Lower lobe of right lung (tissue), 2 donors: ENCODE results near the gene SEMA6D. TPM values are rescaled to one million over a fixed set of nuclear protein-coding genes. Genes with fewer than 3 reads are reported as not detected.

Experiments used
- ATAC-seq, 2 donors: fragments of 200-7000 bp; cut with Tn5 transposase; one replicate each; pipeline ENCODE4 v1.9.1; 2020 to 2022; ENCODE audit warnings: mild to moderate bottlenecking in 2 of 2, moderate library complexity in 2 of 2
- DNase-seq: peaks from one replicate; pipeline ENCODE4 v3.0.0-alpha.2; 2020
- H3K27ac ChIP-seq: fragments of 200-600 bp; one replicate; pipeline ENCODE4 v1.8.0; 2022
- H3K27me3 ChIP-seq: fragments of 200-600 bp; one replicate; pipeline ENCODE4 v1.8.0; 2022; ENCODE audit warnings: low read depth
- H3K36me3 ChIP-seq: fragments of 200-600 bp; one replicate; pipeline ENCODE4 v1.8.0; 2022; ENCODE audit warnings: mild to moderate bottlenecking
- H3K4me1 ChIP-seq: fragments of 200-600 bp; one replicate; pipeline ENCODE4 v1.8.0; 2022
- H3K4me3 ChIP-seq: fragments of 200-600 bp; one replicate; pipeline ENCODE4 v1.8.0; 2022; ENCODE audit warnings: mild to moderate bottlenecking
- H3K9me3 ChIP-seq: fragments of 200-600 bp; one replicate; pipeline ENCODE4 v1.8.0; 2022
- CTCF ChIP-seq: fragments of 200-600 bp; IDR thresholded peaks from one replicate; pipeline ENCODE4 v1.8.0; 2022; ENCODE audit warnings: antibody characterized with exemption, mild to moderate bottlenecking
- intact Hi-C: fragments of 100-400 bp; cut with DNase I; formaldehyde crosslinking; loops from one replicate; pipeline ENCODE4 v1.11.0; 2022
- total RNA-seq: library from RNA; stranded (reverse); fragmentation: NEBNext Ultra II Directional; extraction: Animal tissue kit (Norgen Biotek cat#: 25700); gene quantifications from one replicate; pipeline ENCODE4 v1.2.1, GENCODE V29; 2021
- donor health status: DM: no; HTN: yes; CAD: no; lungs with severe emphysema.

SEMA6D gene
- total RNA-seq, 1 donor from 2014 or later = 10.2 TPM

- DNase-seq (no peak), ATAC-seq (no peak)
- no peak for TF ChIP-seq CTCF
- Histone ChIP-seq H3K27ac (no peak overlapping the region), H3K4me1 (no peaks in the 10 kb centered on the region), H3K27me3 (no peaks in the 10 kb centered on the region), H3K9me3 (no peaks in the 10 kb centered on the region), H3K4me3 (no peak overlapping the region), H3K36me3 (no peaks in the 10 kb centered on the region)
- intact Hi-C loops = no loop called here
These were observed 8.9 kb upstream of the SEMA6D start for GRCh38 chr15:47708161-47708980.

GRCh38 chr15:47711655-47712054 is 5.7 kb upstream of the SEMA6D start:
- Histone ChIP-seq H3K4me3 (no peak overlapping the region), H3K27ac (no peak overlapping the region), H3K9me3 (no peaks in the 10 kb centered on the region), H3K27me3 (peaks cover 9% of the 10 kb centered on the region), H3K36me3 (no peaks in the 10 kb centered on the region), H3K4me1 (no peaks in the 10 kb centered on the region)
- ATAC-seq (no peak), DNase-seq (no peak)
- peak; percentile 52 for TF ChIP-seq CTCF
- intact Hi-C loops = no loop called here

- ATAC-seq (no peak), DNase-seq (no peak)
- no peaks in the 10 kb centered on the region for H3K4me1 ChIP-seq
- intact Hi-C loops = no loop called here
- peaks cover 18% of the 10 kb centered on the region for H3K27me3 ChIP-seq
- no peaks in the 10 kb centered on the region for H3K9me3 ChIP-seq
- no peaks in the 10 kb centered on the region for H3K36me3 ChIP-seq
- no peak overlapping the region for H3K27ac ChIP-seq
- no peak for TF ChIP-seq CTCF
- no peak overlapping the region for H3K4me3 ChIP-seq
These were observed 1.9 kb upstream of the SEMA6D start for GRCh38 chr15:47715402-47715801.

GRCh38 chr15:47715856-47716445 is 1.4 kb upstream of the SEMA6D start:
- TF ChIP-seq CTCF = no peak
- H3K27ac ChIP-seq = peak overlapping the region; percentile 8
- no peaks in the 10 kb centered on the region for H3K36me3 ChIP-seq
- H3K27me3 ChIP-seq = peaks cover 18% of the 10 kb centered on the region
- DNase-seq = no peak
- H3K4me1 ChIP-seq = no peaks in the 10 kb centered on the region
- H3K4me3 ChIP-seq = no peak overlapping the region
- no peaks in the 10 kb centered on the region for H3K9me3 ChIP-seq
- ATAC-seq = no peak
- intact Hi-C loops = no loop called here

GRCh38 chr15:47716516-47716915 is 789 bp upstream of the SEMA6D start:
- peak overlapping the region; percentile 56 for H3K27ac ChIP-seq
- no peak for DNase-seq
- no peaks in the 10 kb centered on the region for H3K4me1 ChIP-seq
- no peaks in the 10 kb centered on the region for H3K36me3 ChIP-seq
- H3K4me3 ChIP-seq = peak overlapping the region; percentile 71
- no peak for ATAC-seq
- TF ChIP-seq CTCF = no peak
- H3K9me3 ChIP-seq = no peaks in the 10 kb centered on the region
- peaks cover 18% of the 10 kb centered on the region for H3K27me3 ChIP-seq
- intact Hi-C loops = no loop called here
